H9 (cell line): ENCODE measurements around the gene ZNF569. TPM values are rescaled to one million over a fixed set of nuclear protein-coding genes. Genes with fewer than 3 reads are reported as not detected.

Source experiments
- DNase-seq: peaks from one replicate; pipeline ENCODE4 v3.0.0-alpha.2; 2017
- H2AFZ ChIP-seq: one replicate; pipeline ENCODE4 v1.6.1; 2013; ENCODE audit warnings: mild to moderate bottlenecking, low read length, control low read depth, moderate library complexity
- H2AK5ac ChIP-seq: 2 replicates; pipeline ENCODE4 v1.6.1; 2013; ENCODE audit warnings: low read length, control low read depth, mixed read lengths; ENCODE audit not compliant: insufficient read length
- H2BK120ac ChIP-seq: one replicate; pipeline ENCODE4 v1.6.1; 2013; ENCODE audit warnings: low read depth, mild to moderate bottlenecking, low read length, control low read depth, inconsistent platforms; ENCODE audit not compliant: poor library complexity, severe bottlenecking
- H2BK12ac ChIP-seq: 2 replicates; pipeline ENCODE4 v1.6.1; 2013; ENCODE audit warnings: low read length, control low read depth, mixed read lengths, low read depth; ENCODE audit not compliant: insufficient read length
- H2BK15ac ChIP-seq: 2 replicates; pipeline ENCODE4 v1.6.1; 2013; ENCODE audit warnings: low read depth, low read length, control low read depth
- H2BK20ac ChIP-seq: one replicate; pipeline ENCODE4 v1.6.1; 2013; ENCODE audit warnings: low read depth, mild to moderate bottlenecking, low read length, control low read depth, inconsistent platforms; ENCODE audit not compliant: poor library complexity, severe bottlenecking
- H2BK5ac ChIP-seq: 2 replicates; pipeline ENCODE4 v1.6.1; 2013; ENCODE audit warnings: low read length, control low read depth, mixed read lengths; ENCODE audit not compliant: insufficient read length
- H3K14ac ChIP-seq: 2 replicates; pipeline ENCODE4 v1.6.1; 2013; ENCODE audit warnings: low read length, control low read depth; ENCODE audit not compliant: insufficient read depth
- H3K18ac ChIP-seq: 2 replicates; pipeline ENCODE4 v1.6.1; 2013; ENCODE audit warnings: low read depth, mild to moderate bottlenecking, mixed read lengths, low read length, control low read depth; ENCODE audit not compliant: insufficient read length
- H3K23ac ChIP-seq: 2 replicates; pipeline ENCODE4 v1.6.1; 2013; ENCODE audit warnings: low read length, control low read depth, mixed read lengths, low read depth; ENCODE audit not compliant: insufficient read length
- H3K23me2 ChIP-seq: 2 replicates; pipeline ENCODE4 v1.6.1; 2013; ENCODE audit warnings: low read depth, mild to moderate bottlenecking, mixed read lengths, low read length, control low read depth; ENCODE audit not compliant: insufficient read length, poor library complexity, severe bottlenecking
- H3K27ac ChIP-seq: 2 replicates; pipeline ENCODE4 v1.5.1; 2013; ENCODE audit warnings: low read length, control low read depth, mixed read lengths, low read depth; ENCODE audit not compliant: insufficient read length
- H3K27me3 ChIP-seq: 2 replicates; pipeline ENCODE4 v1.6.1; 2013; ENCODE audit warnings: low read length, control low read depth, inconsistent platforms; ENCODE audit not compliant: insufficient read depth
- H3K4ac ChIP-seq: 2 replicates; pipeline ENCODE4 v1.6.1; 2013; ENCODE audit warnings: low read depth, mild to moderate bottlenecking, control low read depth, inconsistent platforms, low read length, moderate library complexity
- H3K4me1 ChIP-seq: 2 replicates; pipeline ENCODE4 v1.6.1; 2013; ENCODE audit warnings: low read length, control low read depth, inconsistent platforms; ENCODE audit not compliant: insufficient read depth
- H3K4me2 ChIP-seq: 2 replicates; pipeline ENCODE4 v1.6.1; 2013; ENCODE audit warnings: low read length, control low read depth, mixed read lengths; ENCODE audit not compliant: insufficient read length, insufficient read depth
- H3K56ac ChIP-seq: 2 replicates; pipeline ENCODE4 v1.6.1; 2013; ENCODE audit warnings: low read depth, mild to moderate bottlenecking, mixed read lengths, low read length, control low read depth; ENCODE audit not compliant: insufficient read length
- H3K79me1 ChIP-seq: 2 replicates; pipeline ENCODE4 v1.6.1; 2013; ENCODE audit warnings: low read depth, mild to moderate bottlenecking, moderate library complexity, low read length, control low read depth, inconsistent platforms; ENCODE audit not compliant: insufficient read depth, poor library complexity, severe bottlenecking
- H3K79me2 ChIP-seq: 2 replicates; pipeline ENCODE4 v1.6.1; 2013; ENCODE audit warnings: low read length, control low read depth, inconsistent platforms; ENCODE audit not compliant: insufficient read depth
- H3K9ac ChIP-seq: 2 replicates; pipeline ENCODE4 v1.6.1; 2013; ENCODE audit warnings: low read length, control low read depth, mixed read lengths; ENCODE audit not compliant: insufficient read length; ENCODE audit errors: extremely low read depth
- H3K9me3 ChIP-seq: one replicate; pipeline ENCODE4 v1.6.1; 2013; ENCODE audit warnings: low read depth, low read length, inconsistent platforms; ENCODE audit not compliant: control insufficient read depth
- H3T11ph ChIP-seq: one replicate; pipeline ENCODE4 v1.6.1; 2013; ENCODE audit warnings: mild to moderate bottlenecking, low read length, control low read depth, inconsistent platforms
- H4K20me1 ChIP-seq: one replicate; pipeline ENCODE4 v1.6.1; 2013; ENCODE audit not compliant: control insufficient read depth, insufficient read length, insufficient read depth
- H4K5ac ChIP-seq: 2 replicates; pipeline ENCODE4 v1.6.1; 2013; ENCODE audit warnings: low read depth, mild to moderate bottlenecking, mixed read lengths, low read length, control low read depth; ENCODE audit not compliant: insufficient read length
- H4K8ac ChIP-seq: replicated peaks from 2 replicates; pipeline ENCODE4 v1.6.1; 2013; ENCODE audit warnings: low read length, control low read depth, mixed read lengths, low read depth; ENCODE audit not compliant: insufficient read length
- H4K91ac ChIP-seq: 2 replicates; pipeline ENCODE4 v1.6.1; 2013; ENCODE audit warnings: low read depth, mild to moderate bottlenecking, moderate library complexity, mixed read lengths, low read length, control low read depth; ENCODE audit not compliant: insufficient read length
- H3K27ac Mint-ChIP-seq, 3 experiments: 2 replicates in 2 of 3; 3 replicates in 1 of 3; pipeline ENCODE4 v1.8.0; 2020 to 2021; ENCODE audit warnings: mixed read lengths in 3 of 3, mild to moderate bottlenecking in 1 of 3, moderate library complexity in 1 of 3
- H3K27me3 Mint-ChIP-seq: 2 replicates; pipeline ENCODE4 v1.8.0; 2021; ENCODE audit warnings: low read depth, mild to moderate bottlenecking, moderate library complexity, mixed read lengths
- H3K36me3 Mint-ChIP-seq, 3 experiments: 2 replicates in 2 of 3; 3 replicates in 1 of 3; pipeline ENCODE4 v1.8.0; 2020 to 2021; ENCODE audit warnings: low read depth in 3 of 3, mixed read lengths in 3 of 3; ENCODE audit not compliant: insufficient read depth in 1 of 3
- H3K4me1 Mint-ChIP-seq, 2 experiments: 2 replicates each; pipeline ENCODE4 v1.8.0; 2020; ENCODE audit warnings: mixed read lengths in 2 of 2
- H3K4me3 Mint-ChIP-seq, 2 experiments: 2 replicates in 1 of 2; 3 replicates in 1 of 2; pipeline ENCODE4 v1.8.0; 2020 to 2021; ENCODE audit warnings: mild to moderate bottlenecking in 2 of 2, mixed read lengths in 2 of 2, moderate library complexity in 1 of 2
- H3K9me3 Mint-ChIP-seq, 2 experiments: 2 replicates in 1 of 2; 3 replicates in 1 of 2; pipeline ENCODE4 v1.8.0; 2020; ENCODE audit warnings: mild to moderate bottlenecking in 2 of 2, mixed read lengths in 2 of 2, moderate library complexity in 1 of 2
- CTCF ChIP-seq: fragments of 200-600 bp; sonication (generic); conservative IDR thresholded peaks from 3 replicates; pipeline ENCODE4 v1.8.0; 2021; ENCODE audit warnings: antibody characterized with exemption, mild to moderate bottlenecking
- WGBS: extraction: QIAGEN DNeasy Blood & Tissue Kit; methylation state at CpG from one replicate; pipeline ENCODE4 v1.1.7; 2013; ENCODE audit warnings: missing lambda C conversion rate, low lambda C conversion rate, mixed read lengths; ENCODE audit not compliant: insufficient read length; ENCODE audit errors: extremely low coverage; 5-methylcytosine and 5-hydroxymethylcytosine counted together
- total RNA-seq: library from RNA; stranded (reverse); gene quantifications from 2 replicates; pipeline ENCODE4 v1.2.1, GENCODE V29; 2021

ZNF569 gene
- total RNA-seq, 1 experiment from 2014 or later: 14.2 TPM

- H3K23me2 ChIP-seq: no peaks in the 10 kb centered on the region
- no peak overlapping the region for H4K5ac ChIP-seq
- H3K27me3 Mint-ChIP-seq: no peaks in the 10 kb centered on the region
- no peak overlapping the region for H2BK20ac ChIP-seq
- no peak for DNase-seq
- no peak overlapping the region for H3K4me2 ChIP-seq
- H2BK15ac ChIP-seq: no peak overlapping the region
- no peak overlapping the region for H2BK12ac ChIP-seq
- no peak overlapping the region for H3K27ac Mint-ChIP-seq
- H3K23ac ChIP-seq: no peak overlapping the region
- peaks cover 83 to 89% of the 10 kb centered on the region in 2 experiments for H3K9me3 Mint-ChIP-seq
- WGBS: no CpG with 5 or more reads among the region's 4 CpGs
- no peaks in the 10 kb centered on the region for H3K4me1 Mint-ChIP-seq
- H3K56ac ChIP-seq: no peak overlapping the region
- no peaks in the 10 kb centered on the region for H3K4me1 ChIP-seq
- no peaks in the 10 kb centered on the region for H3K79me1 ChIP-seq
- no peak overlapping the region for H2BK5ac ChIP-seq
- peaks cover 52 to 80% (median 76%) of the 10 kb centered on the region in 3 experiments for H3K36me3 Mint-ChIP-seq
- H3T11ph ChIP-seq: no peak overlapping the region
- no peak overlapping the region for H4K8ac ChIP-seq
- H3K9ac ChIP-seq: no peak overlapping the region
- H3K4me3 Mint-ChIP-seq: no peak overlapping the region
- no peak overlapping the region for H2AFZ ChIP-seq
- H3K18ac ChIP-seq: no peak overlapping the region
- H2BK120ac ChIP-seq: no peak overlapping the region
- no peak for TF ChIP-seq CTCF
- H4K91ac ChIP-seq: no peak overlapping the region
- no peaks in the 10 kb centered on the region for H3K79me2 ChIP-seq
- H2AK5ac ChIP-seq: no peak overlapping the region
- no peak overlapping the region for H3K27ac ChIP-seq
- no peaks in the 10 kb centered on the region for H4K20me1 ChIP-seq
- H3K14ac ChIP-seq: no peak overlapping the region
- H3K4ac ChIP-seq: no peak overlapping the region
- H3K27me3 ChIP-seq: no peaks in the 10 kb centered on the region
- H3K9me3 ChIP-seq: peaks cover 62% of the 10 kb centered on the region
Measured at GRCh38 chr19:37389234-37389633, 78.0 kb downstream of the ZNF569 start.
